HG02798 (cell line): ENCODE data around the gene RPAIN.

Experiments used
- ATAC-seq: cut with Tn5 transposase; IDR thresholded peaks from one replicate; pipeline ENCODE4 v1.9.1; 2021; ENCODE audit warnings: mild to moderate bottlenecking; ENCODE audit not compliant: unreplicated experiment, poor library complexity

Gene RPAIN

DNA sequence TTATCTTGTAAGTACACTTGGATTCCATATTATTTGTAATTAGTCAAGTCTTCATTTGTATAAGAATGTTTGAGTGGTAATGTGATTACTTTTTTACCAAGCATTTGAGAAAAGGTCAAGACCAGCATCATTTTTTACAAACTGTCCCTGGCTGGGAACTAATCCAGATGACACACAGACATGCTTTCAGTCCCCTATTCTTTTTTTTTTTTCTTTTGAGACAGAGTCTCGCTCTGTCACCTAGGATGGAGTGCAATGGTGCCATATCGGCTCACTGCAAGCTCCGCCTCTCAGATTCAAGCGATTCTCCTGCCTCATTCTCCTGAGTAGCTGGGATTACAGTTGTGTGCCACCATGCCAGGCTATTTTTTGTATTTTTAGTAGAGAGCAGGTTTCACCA lies 61.5 kb downstream of the RPAIN start:
- no peak for ATAC-seq
